ENCODE results near the gene MESP1.

- TF ChIP-seq GATA2 (IDR thresholded peaks at IDR 0.05; ENCODE audit: low read depth, low read length) (no peak), GATA3 (IDR thresholded peaks at IDR 0.05; ENCODE audit: low read depth, low read length) (no peak)
Measured at GRCh38 chr15:89723031-89723430, 28.0 kb downstream of the MESP1 start.
